ENCODE measurements around the gene MAD1L1.
"Not testable (repeated sequence)": the region's sequence is repeated elsewhere in the genome, so short reads cannot be mapped to it uniquely, and the experiment has no call there.

The MAD1L1 gene

DNA sequence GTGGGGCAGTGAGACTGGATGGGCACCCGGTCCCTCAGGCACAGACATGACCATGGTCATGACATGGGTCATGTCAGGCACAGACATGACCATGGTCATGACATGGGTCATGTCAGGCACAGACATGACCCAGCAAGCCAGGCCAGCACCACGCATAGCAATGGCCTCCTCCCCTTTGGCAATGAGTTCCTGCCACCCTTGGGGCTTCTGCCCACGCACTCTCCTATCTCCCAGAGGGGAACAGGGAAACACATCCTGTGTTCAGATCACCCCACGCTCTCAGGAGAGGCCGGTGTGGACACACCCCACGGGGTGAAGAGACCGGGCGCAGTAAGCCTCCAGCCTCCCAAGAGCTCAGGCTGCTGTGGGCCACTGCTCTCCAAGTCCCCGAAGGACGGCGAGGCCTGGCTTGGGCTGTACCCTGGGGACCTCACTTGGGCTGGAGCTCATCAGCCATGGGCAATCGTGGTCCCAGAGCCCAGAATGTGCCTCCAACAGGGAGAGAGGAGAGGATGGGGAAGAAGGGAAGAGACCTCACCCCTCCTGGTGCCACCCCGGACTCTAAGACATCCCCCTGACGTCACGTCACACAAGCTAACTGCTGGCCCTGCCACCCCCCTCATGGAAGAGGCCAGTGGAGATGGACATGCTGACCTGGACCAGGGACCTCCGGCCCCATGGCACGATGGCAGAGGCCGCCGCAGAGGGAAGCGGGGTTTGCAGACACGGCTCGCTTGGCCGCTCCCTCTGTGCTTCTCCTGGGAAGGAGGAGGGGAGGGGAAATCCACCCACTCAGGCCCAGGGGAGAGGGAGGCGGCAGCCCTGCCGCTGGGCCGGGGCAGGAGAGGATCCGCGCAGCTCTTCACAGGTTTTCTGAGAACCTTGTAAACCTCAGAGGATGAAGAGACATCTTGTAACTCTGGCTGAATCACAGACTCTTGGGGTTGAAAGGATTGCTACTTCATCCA is 293.0 kb downstream of the MAD1L1 start:
- no peak for DNase-seq (ENCODE audit: low read depth)

DNA sequence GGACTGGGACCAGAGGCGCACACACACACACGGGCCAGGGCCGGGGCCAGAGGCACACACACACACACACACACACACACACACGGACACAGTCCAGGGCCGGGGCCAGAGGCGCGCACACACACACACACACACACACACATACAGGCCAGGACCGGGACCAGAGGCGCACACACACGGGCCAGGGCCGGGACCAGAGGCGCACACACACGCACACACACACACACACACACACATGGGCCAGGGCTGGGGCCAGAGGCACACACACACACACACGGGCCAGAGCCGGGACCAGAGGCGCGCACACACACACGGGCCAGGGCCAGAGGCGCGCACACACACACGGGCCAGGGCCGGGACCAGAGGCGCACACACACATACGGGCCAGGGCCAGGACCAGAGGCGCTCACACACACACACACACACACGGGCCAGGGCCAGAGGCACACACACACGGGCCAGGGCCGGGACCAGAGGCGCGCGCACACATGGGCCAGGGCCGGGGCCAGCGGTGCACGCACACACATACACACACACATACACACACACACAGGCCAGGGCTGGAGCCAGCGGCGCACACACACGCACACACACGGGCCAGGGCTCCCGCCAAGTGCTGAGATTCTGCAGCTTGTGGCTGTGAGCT is 293.8 kb downstream of the MAD1L1 start:
- no peak for DNase-seq (ENCODE audit: low read depth)

DNA sequence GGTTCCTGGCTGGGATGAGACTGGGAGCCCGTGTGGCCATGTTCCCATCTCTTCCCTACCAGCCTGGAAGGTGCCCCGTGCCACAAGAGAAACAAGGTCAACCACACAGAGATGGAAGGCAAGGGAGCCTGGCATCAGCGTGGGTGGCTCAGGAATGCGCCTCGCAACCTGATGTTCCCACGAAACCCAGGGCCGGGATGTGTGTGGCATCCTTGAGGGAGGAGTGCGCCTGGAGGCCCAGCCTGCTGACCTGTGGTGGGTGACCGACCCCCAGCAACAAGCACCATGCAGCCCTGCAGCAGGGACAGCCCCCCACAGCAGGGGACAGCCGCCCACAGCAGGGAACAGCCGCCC is 295.5 kb downstream of the MAD1L1 start:
- no peak for DNase-seq (ENCODE audit: low read depth)

DNA sequence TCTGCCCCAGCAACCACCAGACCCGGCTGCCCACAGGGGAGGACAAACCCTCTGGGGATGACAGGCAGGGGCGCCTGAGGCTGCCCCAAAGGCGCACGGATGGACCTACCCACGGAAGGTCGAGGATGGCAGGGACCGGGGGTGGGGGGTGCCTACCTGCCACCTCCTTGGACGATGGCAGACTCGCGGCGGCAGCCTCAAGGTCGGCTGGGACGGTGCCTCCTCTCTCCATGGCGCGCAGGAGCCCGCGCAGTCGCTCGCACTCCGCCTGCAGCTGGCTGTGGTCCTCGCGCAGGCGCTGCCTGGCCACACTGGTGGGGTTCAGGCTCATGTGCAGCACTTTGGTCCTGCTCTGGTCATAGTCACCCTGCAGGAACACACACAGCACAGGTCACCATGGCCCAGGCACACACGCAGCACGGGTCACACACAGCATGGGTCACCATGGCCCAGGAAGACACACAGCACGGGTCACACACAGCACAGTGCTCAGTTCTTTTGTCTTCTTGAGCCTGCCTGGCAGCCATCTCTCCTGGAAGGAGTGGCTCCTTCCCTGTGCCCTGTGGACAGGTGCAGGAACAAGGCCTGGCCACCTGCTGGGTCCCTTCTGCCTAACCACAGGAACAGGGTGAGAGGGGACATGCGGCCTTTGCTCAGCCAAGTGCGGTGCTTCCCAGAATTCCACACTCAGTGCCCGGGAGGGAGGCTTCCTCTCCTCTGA is 296.1 kb downstream of the MAD1L1 start:
- no peak for DNase-seq (ENCODE audit: low read depth)

DNA sequence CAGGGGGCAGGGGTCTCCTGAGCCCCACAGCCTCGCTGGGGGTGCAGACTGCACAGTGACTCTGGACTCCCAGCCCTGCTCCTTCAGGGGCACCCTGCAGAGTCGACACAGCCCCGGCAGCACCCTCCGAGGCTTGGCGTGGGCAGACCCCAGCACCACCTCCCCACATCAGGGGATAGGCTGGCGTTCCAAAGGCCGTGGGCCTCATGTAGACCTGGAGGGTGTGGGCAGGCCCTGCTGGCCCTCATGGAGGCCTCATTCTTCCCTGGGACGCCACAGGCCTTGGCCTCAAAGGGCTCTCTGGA is 296.8 kb downstream of the MAD1L1 start:
- no peak for DNase-seq (ENCODE audit: low read depth)

DNA sequence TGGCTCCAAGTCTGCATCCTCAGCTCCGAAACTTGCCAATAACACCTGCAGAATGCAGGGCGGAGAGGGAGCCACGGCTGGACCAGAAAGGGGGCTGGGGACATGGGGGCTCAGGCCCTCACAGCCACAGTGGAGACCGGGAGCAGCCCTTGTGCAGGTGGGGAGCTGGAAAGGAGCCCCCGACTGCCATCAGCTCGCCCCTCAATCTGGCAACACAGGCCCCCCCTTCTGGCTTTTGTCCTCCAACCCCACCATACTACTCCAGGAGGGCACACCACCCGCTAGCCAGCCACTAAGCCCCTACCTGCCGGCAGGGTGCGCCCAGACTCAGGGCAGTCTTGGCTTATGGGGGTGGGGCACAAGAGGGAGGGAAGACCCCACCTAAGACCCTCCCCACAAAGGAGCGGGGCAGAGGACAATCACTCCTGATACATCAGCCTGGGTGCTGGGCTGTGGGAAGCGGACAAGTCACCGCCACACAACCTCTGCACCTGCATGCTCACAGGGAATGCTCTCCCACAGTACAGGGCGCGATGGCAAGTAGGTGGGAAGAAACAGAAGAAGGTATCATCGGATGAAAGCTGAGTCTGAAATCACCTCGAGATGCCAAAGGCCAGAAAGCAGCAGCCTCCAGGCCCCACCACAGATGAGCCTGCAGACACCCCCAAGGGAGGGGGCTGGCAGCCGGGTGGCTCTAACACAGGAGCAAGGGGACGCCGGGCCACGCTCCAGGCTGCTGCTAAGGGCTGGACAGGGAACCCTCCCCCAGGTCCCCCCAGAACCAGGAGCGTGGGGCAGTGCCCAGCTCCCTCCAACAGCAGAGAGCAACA is 297.4 kb downstream of the MAD1L1 start:
- no peak for DNase-seq (ENCODE audit: low read depth)

DNA sequence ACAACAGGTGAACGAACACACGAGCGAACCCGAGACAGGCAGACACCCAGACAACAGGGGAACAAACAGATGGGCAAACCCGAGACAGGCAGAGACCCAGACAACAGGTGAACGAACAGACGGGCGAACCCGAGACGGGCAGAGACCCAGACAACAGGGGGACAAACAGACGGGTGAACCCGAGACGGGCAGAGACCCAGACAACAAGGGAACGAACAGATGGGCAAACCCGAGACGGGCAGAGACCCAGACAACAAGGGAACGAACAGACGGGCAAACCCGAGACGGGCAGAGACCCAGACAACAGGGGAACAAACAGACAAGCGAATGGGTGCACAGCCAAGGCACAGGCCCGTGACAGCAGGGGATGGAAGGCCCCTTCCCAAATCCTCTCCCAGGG is 298.0 kb downstream of the MAD1L1 start:
- no peak for DNase-seq (ENCODE audit: low read depth)

DNA sequence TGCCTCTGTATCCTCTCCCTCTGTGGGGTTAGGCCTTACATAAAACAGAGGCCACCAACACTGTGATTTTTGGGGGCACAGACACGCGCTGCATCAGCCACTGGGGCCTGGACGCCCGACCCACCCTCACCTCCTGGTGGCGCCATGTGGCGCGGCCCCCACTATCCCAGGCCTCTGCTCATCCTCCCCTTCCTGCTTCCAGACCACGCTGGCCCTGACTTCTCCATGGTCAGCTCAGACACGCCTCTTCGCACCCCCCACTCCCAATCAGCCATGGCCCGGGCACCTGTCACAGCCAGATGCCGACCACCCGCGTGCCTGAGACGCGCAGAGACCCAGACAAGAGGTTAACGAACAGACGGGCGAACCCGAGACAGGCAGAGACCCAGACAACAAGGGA is 298.7 kb downstream of the MAD1L1 start:
- no peak for DNase-seq (ENCODE audit: low read depth)

DNA sequence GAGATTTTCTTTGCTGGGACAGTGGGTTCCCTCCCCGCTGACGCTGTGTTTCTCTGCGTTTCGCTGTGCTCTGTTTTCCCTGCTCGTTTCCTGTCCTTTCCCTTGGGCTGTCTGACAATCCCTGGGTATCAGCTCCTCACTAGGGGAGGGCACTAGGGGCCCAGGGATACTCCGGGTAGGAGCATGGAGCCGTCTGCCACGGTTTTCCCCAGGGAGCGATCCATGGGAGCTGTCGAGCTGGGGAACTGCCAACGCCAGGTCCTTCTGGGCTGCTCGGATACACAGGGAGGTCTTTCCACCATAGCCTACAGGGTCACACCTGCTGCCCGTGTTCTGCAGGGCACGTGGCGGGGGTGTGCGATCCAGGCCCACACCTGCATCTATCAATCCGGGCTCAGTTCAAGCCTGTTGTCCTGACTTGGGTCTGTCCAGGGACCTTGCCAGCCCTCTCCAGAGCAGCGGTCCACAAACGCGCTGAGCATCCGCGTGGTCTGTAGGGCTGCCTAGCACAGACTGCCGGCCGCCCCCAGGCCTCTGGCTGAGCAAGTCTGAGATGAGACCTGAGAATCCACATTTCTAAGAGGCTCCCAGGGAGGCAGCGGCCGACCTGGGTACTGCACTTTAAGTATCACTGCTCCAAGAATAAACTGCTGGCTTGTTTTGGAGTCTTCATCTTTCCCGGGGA is 299.5 kb downstream of the MAD1L1 start:
- no peak for DNase-seq (ENCODE audit: low read depth)

DNA sequence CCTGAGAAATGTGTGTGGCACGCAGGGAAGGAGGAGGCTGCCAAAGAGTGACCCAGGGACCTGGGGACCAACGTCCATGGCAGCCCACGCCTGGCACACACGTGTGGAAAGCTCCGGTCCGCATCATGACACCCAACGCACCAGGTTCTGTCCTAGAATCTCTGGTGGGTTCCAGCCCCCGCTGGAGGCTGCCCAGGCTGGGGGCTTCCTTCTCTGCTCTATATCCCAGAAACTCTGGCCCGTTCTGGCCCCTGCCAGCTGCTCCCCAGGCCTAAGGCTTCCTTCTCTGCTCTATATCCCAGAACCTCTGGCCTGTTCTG is 300.8 kb downstream of the MAD1L1 start:
- no peak for DNase-seq (ENCODE audit: low read depth)

DNA sequence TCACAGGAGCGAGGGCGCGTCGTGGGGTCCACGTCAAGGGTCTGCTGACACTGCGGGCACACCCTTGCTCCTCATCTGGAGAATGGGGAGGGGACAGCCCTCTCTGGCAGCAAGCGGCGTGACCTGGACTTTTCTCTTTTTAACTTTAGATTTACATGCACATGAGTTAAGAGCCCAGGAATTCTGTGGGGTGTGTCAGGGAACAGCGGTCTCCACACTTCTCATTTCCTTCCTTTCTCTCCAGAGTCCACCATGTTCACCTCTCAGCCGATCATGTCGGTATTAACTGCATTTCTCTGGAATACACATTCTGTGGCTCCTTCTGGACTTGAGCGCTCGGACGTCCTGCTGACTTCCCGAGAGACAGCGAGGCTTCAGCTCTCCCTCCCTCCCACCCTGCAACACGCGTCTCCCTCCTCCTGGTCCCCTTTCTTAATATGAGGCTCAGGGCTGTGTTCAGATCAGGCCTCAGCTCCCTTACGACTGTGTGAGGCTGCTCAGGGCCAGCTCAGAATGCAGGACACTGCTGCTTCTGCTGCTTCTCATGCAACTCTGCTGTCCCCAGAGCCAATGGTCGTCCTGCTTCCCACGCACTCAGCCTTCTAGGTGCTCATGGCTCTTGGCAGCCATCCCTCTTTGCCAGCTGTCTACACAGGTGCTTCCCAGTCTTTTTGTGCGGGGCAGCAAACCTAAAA is 301.3 kb downstream of the MAD1L1 start:
- DNase-seq (ENCODE audit: low read depth), result no peak

DNA sequence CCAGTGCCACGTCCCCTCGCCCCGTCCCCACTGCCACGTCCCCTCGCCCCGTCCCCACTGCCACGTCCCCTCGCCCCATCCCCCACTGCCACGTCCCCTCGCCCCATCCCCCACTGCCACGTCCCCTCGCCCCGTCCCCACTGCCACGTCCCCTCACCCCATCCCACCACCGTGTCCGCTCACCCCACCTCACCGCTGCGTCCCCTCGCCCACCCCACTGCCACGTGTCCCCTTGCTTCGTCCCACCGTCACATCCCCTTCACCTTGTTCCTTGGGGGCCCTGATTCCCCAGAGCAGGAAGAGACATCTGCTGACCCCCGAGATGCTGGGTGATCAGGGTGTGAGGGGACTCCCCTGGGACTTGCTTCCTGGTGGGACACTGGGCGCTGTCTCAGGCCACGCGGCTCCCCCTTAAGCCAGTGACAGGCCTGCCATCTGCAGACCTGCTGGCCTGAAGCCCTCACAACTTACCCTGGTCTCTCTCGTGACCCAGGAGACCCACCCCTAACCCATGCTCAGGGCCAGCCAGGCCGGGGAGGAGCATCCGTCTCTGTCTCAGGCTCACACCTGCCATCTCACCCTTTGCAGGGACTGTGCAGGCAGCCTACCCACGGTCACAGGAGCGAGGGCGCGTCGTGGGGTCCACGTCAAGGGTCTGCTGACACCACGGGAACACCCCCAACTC is 302.2 kb downstream of the MAD1L1 start:
- no peak for DNase-seq (ENCODE audit: low read depth)

DNA sequence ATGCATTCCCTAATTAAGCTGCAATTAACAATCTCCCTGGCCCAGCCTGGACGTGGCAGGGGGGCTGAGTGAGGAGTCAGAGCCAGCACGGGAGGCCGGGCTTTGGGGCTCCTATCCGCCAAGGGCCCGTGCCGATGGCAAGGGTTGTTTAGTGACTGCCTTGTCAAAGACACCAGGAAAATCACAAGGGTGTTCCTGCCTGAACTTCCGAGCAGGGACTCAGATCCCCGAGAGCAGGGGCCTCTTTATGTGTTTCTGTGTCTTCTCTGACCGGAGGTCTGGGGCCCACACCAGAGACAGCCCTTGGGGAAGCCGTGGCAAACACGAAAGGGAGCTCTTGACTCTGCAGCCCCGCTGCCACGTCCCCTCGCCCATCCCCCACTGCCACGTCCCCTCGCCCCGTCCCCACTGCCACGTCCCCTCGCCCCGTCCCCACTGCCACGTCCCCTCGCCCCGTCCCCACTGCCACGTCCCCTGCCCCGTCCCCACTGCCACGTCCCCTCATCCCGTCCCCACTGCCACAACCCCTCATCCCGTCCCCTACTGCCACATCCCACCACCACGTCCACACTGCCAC is 303.3 kb downstream of the MAD1L1 start:
- not testable (repeated sequence) for DNase-seq (ENCODE audit: low read depth)

DNA sequence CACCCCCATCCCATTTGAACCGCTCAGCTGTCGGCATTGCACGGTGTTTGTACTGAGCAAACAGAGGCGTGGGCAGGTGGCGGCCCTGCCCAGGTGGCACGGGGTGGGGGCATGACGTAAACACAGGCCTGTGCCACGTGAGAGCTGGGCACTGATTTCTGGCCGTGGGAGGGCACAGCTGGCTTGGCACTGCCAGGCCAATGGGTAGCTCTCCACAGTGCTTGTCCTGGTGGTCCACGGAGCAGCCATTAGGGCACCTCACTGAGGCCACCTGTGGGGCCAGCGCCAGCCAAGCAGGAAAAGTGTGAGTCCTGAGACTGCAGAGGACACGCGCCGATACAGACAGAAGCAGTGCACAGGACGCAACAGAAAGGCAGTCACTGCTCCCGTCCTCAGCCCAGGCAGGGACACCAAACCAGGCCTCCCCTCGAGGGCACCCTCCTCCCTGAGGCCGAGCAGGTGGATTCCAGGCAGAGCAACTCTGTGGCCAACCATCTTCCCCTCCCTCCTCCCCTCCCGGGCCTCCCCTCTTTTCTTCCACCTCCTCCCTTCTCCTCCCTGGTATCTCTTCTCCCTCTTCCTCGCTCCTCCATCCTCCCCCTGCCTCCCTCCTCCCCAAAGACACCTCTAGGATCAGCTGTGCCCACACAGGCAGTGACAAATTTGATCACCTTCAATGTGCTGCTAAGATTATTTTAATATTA is 303.9 kb downstream of the MAD1L1 start:
- no peak for DNase-seq (ENCODE audit: low read depth)

DNA sequence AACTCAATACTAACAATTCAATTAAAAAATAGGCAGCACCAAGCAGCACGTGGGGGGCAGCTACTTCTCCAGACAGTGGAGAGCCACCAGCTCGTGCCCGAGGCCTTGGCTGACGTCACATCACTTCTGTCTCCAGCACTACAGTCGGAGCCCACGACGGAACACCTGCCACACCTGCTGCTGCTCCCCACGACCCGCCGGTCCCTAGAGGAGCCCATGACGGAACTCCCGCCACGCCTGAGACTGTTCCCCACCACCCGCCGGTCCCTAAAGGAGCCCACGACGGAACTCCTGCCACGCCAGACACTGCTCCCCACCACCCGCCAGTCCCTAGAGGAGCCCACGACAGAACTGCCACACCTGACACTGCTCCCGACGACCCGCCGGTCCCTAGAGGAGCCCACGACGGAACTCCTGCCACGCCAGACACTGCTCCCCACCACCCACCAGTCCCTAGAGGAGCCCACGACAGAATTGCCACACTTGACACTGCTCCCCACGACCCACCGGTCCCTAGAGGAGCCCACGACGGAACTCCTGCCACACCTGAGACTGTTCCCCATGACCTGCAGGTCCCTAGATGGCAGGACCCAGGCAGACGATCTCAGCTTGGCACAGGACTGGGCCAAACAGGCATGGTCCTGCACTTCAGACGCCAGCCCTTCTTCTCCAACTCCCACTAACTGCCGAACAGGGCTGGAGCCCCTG is 304.7 kb downstream of the MAD1L1 start:
- DNase-seq (ENCODE audit: low read depth), result no peak

DNA sequence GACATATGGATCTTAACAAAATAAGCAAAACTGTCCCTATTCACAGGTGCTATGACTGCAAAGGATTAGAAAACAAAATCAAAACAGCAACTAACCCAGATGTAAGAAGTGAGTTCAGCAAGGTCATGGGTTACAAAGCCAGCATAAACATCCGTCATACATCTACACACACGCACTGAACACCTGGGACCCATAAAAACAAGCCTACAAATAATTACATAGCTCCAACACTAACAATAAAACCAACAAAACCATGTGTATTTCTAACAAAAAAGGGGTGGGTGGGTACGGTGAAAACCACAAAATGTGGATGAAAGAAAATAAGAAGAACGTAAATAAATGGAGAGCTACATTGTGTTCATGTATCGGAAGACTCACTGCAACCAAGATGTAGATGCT is 305.8 kb downstream of the MAD1L1 start:
- DNase-seq (ENCODE audit: low read depth), result no peak

DNA sequence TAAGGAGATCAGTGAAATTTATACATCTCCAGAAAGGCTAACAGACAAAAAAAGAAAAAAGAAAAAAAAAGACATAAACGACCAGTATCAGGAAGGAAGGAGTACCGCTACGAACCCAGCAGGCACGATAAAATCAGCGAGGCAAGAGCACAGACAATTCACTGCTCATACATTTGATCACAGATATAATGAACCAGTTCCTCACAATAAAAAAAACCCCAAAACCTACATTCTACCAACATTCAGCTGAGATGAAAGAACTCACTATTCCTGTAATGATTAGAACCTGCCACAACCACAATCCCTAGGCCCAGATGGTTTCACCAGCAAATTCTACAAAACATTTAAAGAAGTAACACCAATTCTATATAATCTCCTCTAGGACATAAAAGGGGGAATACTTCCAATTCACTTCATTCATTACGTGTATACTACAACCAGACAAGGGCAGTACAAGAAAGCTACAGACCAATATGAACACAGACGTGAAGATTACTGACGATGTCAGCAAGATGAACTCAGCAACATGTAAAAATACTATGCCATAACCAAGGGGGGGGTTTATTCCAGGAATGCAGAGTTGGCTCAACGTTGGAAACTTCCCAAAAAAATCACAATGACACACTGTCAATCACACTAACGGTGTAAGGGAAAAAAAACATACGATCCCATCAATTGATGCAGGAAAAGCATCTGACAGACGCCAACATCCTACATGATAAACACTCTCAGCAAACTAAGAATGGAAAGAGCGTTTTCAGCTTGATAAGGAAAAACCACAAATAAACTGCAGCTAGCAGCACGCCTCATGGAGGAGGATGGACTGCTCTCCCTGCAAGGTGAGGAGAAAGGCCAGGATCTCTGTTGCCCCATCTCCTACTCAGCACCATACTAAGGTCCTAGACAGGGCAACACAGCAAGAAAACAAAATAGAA is 306.5 kb downstream of the MAD1L1 start:
- DNase-seq (ENCODE audit: low read depth), result no peak

DNA sequence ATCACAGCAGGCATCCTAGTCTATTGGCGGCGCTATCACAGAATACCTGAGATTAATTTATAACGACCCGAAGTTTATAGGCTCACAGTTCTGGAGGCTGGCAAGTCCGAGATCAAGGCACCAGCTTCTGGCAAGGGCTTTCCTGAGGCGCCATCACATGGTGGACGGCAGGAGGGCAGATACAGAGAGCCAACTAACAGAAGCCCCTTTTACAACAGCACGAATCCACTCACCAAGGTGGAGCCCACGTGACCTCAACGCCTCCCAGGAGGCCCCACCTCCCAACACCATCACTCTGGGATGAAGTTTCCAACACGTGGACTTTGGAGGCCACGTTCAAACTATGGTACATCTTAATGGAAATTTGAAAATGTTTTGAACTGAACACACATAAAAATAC is 307.4 kb downstream of the MAD1L1 start:
- no peak for DNase-seq (ENCODE audit: low read depth)
